Thyroid gland (tissue), 4 donors: ENCODE data around the gene PC.

Experiments
- CTCF ChIP-seq, 6 experiments: fragments of 200-600 bp in 3 of 6; fragments of 450-650 bp in 3 of 6; sonication (generic) in 3 of 6; IDR thresholded peaks; one replicate each; pipeline ENCODE4 v1.5.1; 2016 to 2019; ENCODE audit warnings: antibody characterized with exemption in 6 of 6, mild to moderate bottlenecking in 2 of 6, inconsistent platforms in 1 of 6, moderate library complexity in 1 of 6
- POLR2A ChIP-seq, 2 donors: fragments of 450-650 bp; IDR thresholded peaks; one replicate each; pipeline ENCODE4 v1.6.1; 2017; ENCODE audit warnings: antibody characterized with exemption in 2 of 2, mild to moderate bottlenecking in 2 of 2, moderate library complexity in 1 of 2

GRCh38 chr11:66909181-66909580, 49.0 kb downstream of the PC start:
- TF ChIP-seq POLR2A (IDR thresholded peaks at IDR 0.05) (no peak), CTCF (IDR thresholded peaks at IDR 0.05) (no peak)
